ENCODE results near the gene WFDC12.
A peak's percentile ranks its signal among the peaks of the same experiment; 100 is the strongest.
"Not testable (repeated sequence)": the region's sequence is repeated elsewhere in the genome, so short reads cannot be mapped to it uniquely, and the experiment has no call there.

The WFDC12 gene

DNA sequence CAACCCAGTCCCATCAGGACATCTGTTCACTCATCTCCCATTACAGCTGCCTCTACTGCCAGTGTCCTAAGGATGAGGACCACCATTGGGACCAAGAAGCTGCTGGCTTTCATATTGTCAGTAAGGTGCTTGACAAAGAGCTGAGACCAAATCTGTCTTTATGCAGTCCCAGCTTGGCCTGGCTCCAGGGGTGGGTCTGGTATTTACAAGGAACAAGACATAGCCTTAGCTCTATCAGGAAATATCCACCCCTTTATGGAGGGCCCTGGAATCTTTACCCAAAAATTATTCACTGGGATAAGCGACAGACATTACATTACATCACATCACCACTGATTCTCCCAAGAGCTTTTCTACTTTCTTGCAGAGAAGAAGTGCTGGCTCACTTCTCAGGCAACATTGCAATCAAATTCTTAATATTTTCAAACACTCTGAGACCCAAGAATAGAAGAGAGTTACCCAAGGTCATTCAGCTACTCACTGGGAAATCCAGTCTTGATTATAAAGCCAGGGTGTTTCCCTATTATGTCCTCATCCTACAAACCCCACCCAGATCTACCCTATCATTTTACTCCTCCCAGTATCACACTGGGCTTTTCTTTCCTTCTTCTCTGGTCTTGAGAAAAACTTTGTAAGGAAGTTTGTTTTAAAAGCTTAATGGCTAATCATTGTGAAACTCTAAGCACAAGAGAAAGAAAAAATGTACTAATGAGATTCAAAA lies 39.0 kb upstream of the WFDC12 start:
- no peak for TF ChIP-seq ZC3H10 (CRISPR knock-in tag; IDR thresholded peaks at IDR 0.05)

DNA sequence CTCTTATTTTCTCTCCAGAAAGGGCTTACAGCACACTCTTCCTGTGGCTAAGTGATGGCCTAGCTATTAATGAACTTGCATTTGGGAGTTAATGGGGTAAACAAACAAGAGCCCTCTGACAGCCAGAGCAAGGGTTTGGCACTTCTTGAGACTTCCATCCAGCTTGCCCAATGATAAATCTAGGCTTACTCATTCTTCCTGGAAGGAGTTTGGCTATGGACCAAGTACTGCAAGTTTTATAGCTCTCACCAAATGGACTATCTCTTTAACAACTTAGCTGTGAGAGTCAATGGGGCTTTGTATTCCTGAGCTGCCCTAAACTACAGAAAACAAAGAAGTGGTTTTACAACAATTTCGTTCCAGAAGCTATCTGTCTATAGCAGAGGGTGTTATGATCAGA lies 33.7 kb upstream of the WFDC12 start:
- peak; percentile 51 for ATAC-seq
- no peak for TF ChIP-seq ZNF8 (CRISPR knock-in tag; IDR thresholded peaks at IDR 0.05)
- TF ChIP-seq RARB (CRISPR knock-in tag; IDR thresholded peaks at IDR 0.05): no peak
- no peak for TF ChIP-seq OSR1 (CRISPR knock-in tag; IDR thresholded peaks at IDR 0.05)
- no peak for TF ChIP-seq ZNF565 (CRISPR knock-in tag; conservative IDR thresholded peaks at IDR 0.05; ENCODE audit: low read depth)
- TF ChIP-seq, protein P1, sequence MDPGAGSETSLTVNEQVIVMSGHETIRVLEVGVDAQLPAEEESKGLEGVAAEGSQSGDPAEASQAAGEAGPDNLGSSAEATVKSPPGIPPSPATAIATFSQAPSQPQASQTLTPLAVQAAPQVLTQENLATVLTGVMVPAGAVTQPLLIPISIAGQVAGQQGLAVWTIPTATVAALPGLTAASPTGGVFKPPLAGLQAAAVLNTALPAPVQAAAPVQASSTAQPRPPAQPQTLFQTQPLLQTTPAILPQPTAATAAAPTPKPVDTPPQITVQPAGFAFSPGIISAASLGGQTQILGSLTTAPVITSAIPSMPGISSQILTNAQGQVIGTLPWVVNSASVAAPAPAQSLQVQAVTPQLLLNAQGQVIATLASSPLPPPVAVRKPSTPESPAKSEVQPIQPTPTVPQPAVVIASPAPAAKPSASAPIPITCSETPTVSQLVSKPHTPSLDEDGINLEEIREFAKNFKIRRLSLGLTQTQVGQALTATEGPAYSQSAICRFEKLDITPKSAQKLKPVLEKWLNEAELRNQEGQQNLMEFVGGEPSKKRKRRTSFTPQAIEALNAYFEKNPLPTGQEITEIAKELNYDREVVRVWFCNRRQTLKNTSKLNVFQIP (CRISPR knock-in tag; IDR thresholded peaks at IDR 0.05; ENCODE audit: borderline replicate concordance, low read depth): no peak
- no peak for TF ChIP-seq PPARA (CRISPR knock-in tag; IDR thresholded peaks at IDR 0.05; ENCODE audit: borderline replicate concordance)
- TF ChIP-seq ARNTL (CRISPR knock-in tag; IDR thresholded peaks at IDR 0.05; ENCODE audit: borderline replicate concordance, low read depth): no peak
- no peak for TF ChIP-seq ESRRG (CRISPR knock-in tag; IDR thresholded peaks at IDR 0.05)
- TF ChIP-seq ZFP30 (CRISPR knock-in tag; IDR thresholded peaks at IDR 0.05): no peak
- no peak for TF ChIP-seq ZFP3 (CRISPR knock-in tag; IDR thresholded peaks at IDR 0.05)
- TF ChIP-seq, protein P2, sequence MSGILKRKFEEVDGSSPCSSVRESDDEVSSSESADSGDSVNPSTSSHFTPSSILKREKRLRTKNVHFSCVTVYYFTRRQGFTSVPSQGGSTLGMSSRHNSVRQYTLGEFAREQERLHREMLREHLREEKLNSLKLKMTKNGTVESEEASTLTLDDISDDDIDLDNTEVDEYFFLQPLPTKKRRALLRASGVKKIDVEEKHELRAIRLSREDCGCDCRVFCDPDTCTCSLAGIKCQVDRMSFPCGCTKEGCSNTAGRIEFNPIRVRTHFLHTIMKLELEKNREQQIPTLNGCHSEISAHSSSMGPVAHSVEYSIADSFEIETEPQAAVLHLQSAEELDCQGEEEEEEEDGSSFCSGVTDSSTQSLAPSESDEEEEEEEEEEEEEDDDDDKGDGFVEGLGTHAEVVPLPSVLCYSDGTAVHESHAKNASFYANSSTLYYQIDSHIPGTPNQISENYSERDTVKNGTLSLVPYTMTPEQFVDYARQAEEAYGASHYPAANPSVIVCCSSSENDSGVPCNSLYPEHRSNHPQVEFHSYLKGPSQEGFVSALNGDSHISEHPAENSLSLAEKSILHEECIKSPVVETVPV (CRISPR knock-in tag; IDR thresholded peaks at IDR 0.05): no peak
- TF ChIP-seq GLIS3 (CRISPR knock-in tag; IDR thresholded peaks at IDR 0.05): no peak
- TF ChIP-seq TCF4 (CRISPR knock-in tag; IDR thresholded peaks at IDR 0.05; ENCODE audit: borderline replicate concordance): no peak
- TF ChIP-seq, protein P3, sequence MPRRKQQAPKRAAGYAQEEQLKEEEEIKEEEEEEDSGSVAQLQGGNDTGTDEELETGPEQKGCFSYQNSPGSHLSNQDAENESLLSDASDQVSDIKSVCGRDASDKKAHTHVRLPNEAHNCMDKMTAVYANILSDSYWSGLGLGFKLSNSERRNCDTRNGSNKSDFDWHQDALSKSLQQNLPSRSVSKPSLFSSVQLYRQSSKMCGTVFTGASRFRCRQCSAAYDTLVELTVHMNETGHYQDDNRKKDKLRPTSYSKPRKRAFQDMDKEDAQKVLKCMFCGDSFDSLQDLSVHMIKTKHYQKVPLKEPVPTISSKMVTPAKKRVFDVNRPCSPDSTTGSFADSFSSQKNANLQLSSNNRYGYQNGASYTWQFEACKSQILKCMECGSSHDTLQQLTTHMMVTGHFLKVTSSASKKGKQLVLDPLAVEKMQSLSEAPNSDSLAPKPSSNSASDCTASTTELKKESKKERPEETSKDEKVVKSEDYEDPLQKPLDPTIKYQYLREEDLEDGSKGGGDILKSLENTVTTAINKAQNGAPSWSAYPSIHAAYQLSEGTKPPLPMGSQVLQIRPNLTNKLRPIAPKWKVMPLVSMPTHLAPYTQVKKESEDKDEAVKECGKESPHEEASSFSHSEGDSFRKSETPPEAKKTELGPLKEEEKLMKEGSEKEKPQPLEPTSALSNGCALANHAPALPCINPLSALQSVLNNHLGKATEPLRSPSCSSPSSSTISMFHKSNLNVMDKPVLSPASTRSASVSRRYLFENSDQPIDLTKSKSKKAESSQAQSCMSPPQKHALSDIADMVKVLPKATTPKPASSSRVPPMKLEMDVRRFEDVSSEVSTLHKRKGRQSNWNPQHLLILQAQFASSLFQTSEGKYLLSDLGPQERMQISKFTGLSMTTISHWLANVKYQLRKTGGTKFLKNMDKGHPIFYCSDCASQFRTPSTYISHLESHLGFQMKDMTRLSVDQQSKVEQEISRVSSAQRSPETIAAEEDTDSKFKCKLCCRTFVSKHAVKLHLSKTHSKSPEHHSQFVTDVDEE (CRISPR knock-in tag; IDR thresholded peaks at IDR 0.05): no peak
- no peak for TF ChIP-seq BACH2 (CRISPR knock-in tag; IDR thresholded peaks at IDR 0.05; ENCODE audit: borderline replicate concordance)
- TF ChIP-seq, protein P4, sequence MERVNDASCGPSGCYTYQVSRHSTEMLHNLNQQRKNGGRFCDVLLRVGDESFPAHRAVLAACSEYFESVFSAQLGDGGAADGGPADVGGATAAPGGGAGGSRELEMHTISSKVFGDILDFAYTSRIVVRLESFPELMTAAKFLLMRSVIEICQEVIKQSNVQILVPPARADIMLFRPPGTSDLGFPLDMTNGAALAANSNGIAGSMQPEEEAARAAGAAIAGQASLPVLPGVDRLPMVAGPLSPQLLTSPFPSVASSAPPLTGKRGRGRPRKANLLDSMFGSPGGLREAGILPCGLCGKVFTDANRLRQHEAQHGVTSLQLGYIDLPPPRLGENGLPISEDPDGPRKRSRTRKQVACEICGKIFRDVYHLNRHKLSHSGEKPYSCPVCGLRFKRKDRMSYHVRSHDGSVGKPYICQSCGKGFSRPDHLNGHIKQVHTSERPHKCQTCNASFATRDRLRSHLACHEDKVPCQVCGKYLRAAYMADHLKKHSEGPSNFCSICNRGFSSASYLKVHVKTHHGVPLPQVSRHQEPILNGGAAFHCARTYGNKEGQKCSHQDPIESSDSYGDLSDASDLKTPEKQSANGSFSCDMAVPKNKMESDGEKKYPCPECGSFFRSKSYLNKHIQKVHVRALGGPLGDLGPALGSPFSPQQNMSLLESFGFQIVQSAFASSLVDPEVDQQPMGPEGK (CRISPR knock-in tag; IDR thresholded peaks at IDR 0.05; ENCODE audit: borderline replicate concordance): no peak
- no peak for TF ChIP-seq CSDC2 (CRISPR knock-in tag; IDR thresholded peaks at IDR 0.05)

More for the DNA sequence above, 39.0 kb upstream of the WFDC12 start:
- ATAC-seq: no peak

DNA sequence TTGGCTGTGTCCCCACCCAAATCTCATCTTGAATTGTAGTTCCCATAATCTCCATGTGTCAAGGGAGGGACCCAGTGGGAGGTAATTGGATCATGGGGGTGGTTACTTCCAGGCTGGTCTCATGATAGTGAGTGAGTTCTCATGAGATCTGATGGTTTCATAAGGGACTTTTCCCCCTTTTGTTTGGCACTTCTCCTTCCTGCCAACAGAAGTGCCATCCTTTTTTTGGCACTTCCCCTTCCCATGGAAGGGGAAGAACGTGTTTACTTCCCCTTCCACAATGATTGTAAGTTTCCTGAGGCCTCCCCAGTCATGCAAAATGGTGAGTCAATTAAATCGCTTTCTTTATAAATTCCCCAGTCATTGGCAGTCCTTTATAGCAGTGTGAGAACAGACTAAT lies 32.4 kb upstream of the WFDC12 start:
- TF ChIP-seq ESRRG (CRISPR knock-in tag; IDR thresholded peaks at IDR 0.05) (no peak), GLIS3 (CRISPR knock-in tag; IDR thresholded peaks at IDR 0.05) (no peak), PPARA (CRISPR knock-in tag; IDR thresholded peaks at IDR 0.05; ENCODE audit: borderline replicate concordance) (no peak), ZFP3 (CRISPR knock-in tag; IDR thresholded peaks at IDR 0.05) (no peak), OSR1 (CRISPR knock-in tag; IDR thresholded peaks at IDR 0.05) (no peak), TOX (CRISPR knock-in tag; IDR thresholded peaks at IDR 0.05; ENCODE audit: borderline replicate concordance) (no peak), TCF4 (CRISPR knock-in tag; IDR thresholded peaks at IDR 0.05; ENCODE audit: borderline replicate concordance) (no peak), RARB (CRISPR knock-in tag; IDR thresholded peaks at IDR 0.05) (no peak), ZFP30 (CRISPR knock-in tag; IDR thresholded peaks at IDR 0.05) (no peak), ZC3H10 (CRISPR knock-in tag; IDR thresholded peaks at IDR 0.05) (no peak), ISL1 (CRISPR knock-in tag; IDR thresholded peaks at IDR 0.05) (no peak), SNAI2 (CRISPR knock-in tag; IDR thresholded peaks at IDR 0.05) (no peak), ZNF70 (CRISPR knock-in tag; IDR thresholded peaks at IDR 0.05) (no peak), CSDC2 (CRISPR knock-in tag; IDR thresholded peaks at IDR 0.05) (no peak), ARNTL (CRISPR knock-in tag; IDR thresholded peaks at IDR 0.05; ENCODE audit: borderline replicate concordance, low read depth) (no peak), ZNF565 (CRISPR knock-in tag; conservative IDR thresholded peaks at IDR 0.05; ENCODE audit: low read depth) (no peak)
- TF ChIP-seq, protein P2 (CRISPR knock-in tag; IDR thresholded peaks at IDR 0.05): no peak
- no peak for ATAC-seq

DNA sequence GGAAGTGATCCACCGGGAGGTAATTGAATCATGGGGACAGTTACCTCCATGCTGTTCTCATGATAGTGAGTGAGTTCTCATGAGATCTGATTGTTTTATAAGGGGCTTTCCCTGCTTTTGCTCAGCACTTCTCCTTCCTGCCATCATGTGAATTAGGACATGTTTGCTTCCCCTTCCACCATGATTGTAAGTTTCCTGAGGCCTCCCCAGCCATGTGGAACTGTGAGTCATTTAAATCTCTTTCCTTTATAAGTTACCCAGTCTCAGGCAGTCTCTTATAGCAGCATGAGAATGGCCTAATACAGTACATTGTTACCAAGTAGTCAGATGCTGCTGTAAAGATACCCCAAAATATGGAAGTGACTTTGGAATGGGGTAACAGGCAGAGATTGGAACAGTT lies 30.5 kb upstream of the WFDC12 start:
- ATAC-seq: not testable (repeated sequence)

All from SK-N-SH treated with all-trans-retinoic acid at 6 μM for 48 hours (cell line).